H1 (cell line): ENCODE data around the gene POC1B.

Experiments
- CTBP2 ChIP-seq: IDR thresholded peaks from 2 replicates; pipeline ENCODE4 v1.7.0; 2011; ENCODE audit warnings: borderline replicate concordance, mild to moderate bottlenecking, moderate library complexity, mixed read lengths, low read length; ENCODE audit not compliant: insufficient read depth, insufficient read length
- EP300 ChIP-seq, 2 experiments: IDR thresholded peaks; 1 replicate in 1 of 2; 2 replicates in 1 of 2; pipeline ENCODE4 v1.6.1; 2011 to 2012; ENCODE audit warnings: low read depth in 2 of 2, low read length in 2 of 2, mild to moderate bottlenecking in 2 of 2, borderline replicate concordance in 1 of 2, inconsistent platforms in 1 of 2, moderate library complexity in 1 of 2
- EZH2 ChIP-seq: fragments of 200-600 bp; sonication (generic); IDR thresholded peaks from 2 replicates; pipeline ENCODE4 v1.7.1; 2012; ENCODE audit warnings: low read depth, mild to moderate bottlenecking, moderate library complexity, low read length, inconsistent platforms; ENCODE audit not compliant: severe bottlenecking
- HDAC6 ChIP-seq: IDR thresholded peaks from one replicate; pipeline ENCODE4 v1.7.1; 2012; ENCODE audit warnings: low read depth, mild to moderate bottlenecking, inconsistent platforms, low read length, moderate library complexity
- JUN ChIP-seq: IDR thresholded peaks from 2 replicates; pipeline ENCODE4 v1.6.1; 2011; ENCODE audit warnings: low read depth, mild to moderate bottlenecking, improper control_type of control experiment, low read length
- POLR2A ChIP-seq, 2 experiments: IDR thresholded peaks; 1 replicate in 1 of 2; 2 replicates in 1 of 2; pipeline ENCODE4 v1.6.1; 2011; ENCODE audit warnings: low read depth in 2 of 2, low read length in 2 of 2, mild to moderate bottlenecking in 2 of 2; ENCODE audit errors: control extremely low read depth in 1 of 2
- RNF2 ChIP-seq: fragments of 200-900, 300-1000 bp; sonication (generic); IDR thresholded peaks from 2 replicates; pipeline ENCODE4 v1.7.1; 2016; ENCODE audit warnings: borderline replicate concordance, low read depth, mild to moderate bottlenecking, antibody characterized with exemption, low read length; ENCODE audit not compliant: poor library complexity, severe bottlenecking; ENCODE audit errors: missing control alignments
- TAF1 ChIP-seq: IDR thresholded peaks from 2 replicates; pipeline ENCODE4 v1.6.1; 2011; ENCODE audit warnings: mild to moderate bottlenecking, low read depth, low read length
- TF ChIP-seq, protein P1 (sequence below), 3 experiments: IDR thresholded peaks; 1 replicate in 2 of 3; 2 replicates in 1 of 3; pipeline versions ENCODE4 v1.5.1 to v1.6.1; 2011; ENCODE audit warnings: low read length in 3 of 3, mild to moderate bottlenecking in 3 of 3, inconsistent platforms in 2 of 3, low read depth in 1 of 3, moderate library complexity in 1 of 3; ENCODE audit not compliant: insufficient read depth in 1 of 3; ENCODE audit errors: control extremely low read depth in 1 of 3
- TF ChIP-seq, protein P2 (sequence below): IDR thresholded peaks from 2 replicates; pipeline ENCODE4 v1.6.1; 2011; ENCODE audit warnings: low read depth, mild to moderate bottlenecking, low read length; ENCODE audit not compliant: insufficient read depth

DNA sequence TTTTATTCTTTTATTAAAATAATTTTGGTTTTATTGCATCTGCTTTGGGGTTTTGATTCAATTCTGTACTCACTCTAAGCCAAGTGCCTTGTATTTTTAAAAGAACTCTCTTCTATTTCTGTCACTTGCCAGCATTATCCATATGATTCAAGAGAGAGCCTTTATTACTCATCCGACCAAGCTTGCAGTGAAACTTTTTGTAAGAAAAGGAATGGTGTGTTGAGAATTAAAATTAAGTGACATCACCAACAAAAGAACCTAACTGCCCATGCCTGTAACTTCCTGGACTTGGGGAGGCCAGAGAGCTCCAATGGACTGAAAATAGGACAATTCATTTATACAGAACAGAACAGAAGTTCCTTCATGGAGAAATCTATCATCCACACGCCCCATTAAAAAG, 53.3 kb downstream of the POC1B start:
- TF ChIP-seq, protein P1, sequence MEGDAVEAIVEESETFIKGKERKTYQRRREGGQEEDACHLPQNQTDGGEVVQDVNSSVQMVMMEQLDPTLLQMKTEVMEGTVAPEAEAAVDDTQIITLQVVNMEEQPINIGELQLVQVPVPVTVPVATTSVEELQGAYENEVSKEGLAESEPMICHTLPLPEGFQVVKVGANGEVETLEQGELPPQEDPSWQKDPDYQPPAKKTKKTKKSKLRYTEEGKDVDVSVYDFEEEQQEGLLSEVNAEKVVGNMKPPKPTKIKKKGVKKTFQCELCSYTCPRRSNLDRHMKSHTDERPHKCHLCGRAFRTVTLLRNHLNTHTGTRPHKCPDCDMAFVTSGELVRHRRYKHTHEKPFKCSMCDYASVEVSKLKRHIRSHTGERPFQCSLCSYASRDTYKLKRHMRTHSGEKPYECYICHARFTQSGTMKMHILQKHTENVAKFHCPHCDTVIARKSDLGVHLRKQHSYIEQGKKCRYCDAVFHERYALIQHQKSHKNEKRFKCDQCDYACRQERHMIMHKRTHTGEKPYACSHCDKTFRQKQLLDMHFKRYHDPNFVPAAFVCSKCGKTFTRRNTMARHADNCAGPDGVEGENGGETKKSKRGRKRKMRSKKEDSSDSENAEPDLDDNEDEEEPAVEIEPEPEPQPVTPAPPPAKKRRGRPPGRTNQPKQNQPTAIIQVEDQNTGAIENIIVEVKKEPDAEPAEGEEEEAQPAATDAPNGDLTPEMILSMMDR (IDR thresholded peaks at IDR 0.05; ENCODE audit: control extremely low read depth in 1 of 3, insufficient read depth in 1 of 3, low read depth in 1 of 3, low read length in 3 of 3), result no peak
- no peak for TF ChIP-seq POLR2A (IDR thresholded peaks at IDR 0.05; ENCODE audit: control extremely low read depth in 1 of 2, low read depth in 2 of 2, low read length in 2 of 2)
- no peak for TF ChIP-seq RNF2
- TF ChIP-seq TAF1, result no peak
- TF ChIP-seq HDAC6, result no peak
- no peak for TF ChIP-seq EZH2
- TF ChIP-seq, protein P2, sequence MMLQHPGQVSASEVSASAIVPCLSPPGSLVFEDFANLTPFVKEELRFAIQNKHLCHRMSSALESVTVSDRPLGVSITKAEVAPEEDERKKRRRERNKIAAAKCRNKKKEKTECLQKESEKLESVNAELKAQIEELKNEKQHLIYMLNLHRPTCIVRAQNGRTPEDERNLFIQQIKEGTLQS, result no peak
- no peak for TF ChIP-seq EP300 (IDR thresholded peaks at IDR 0.05; ENCODE audit: borderline replicate concordance in 1 of 2, low read depth in 2 of 2, low read length in 2 of 2)
- TF ChIP-seq JUN, result no peak
- no peak for TF ChIP-seq CTBP2
